Heart left ventricle (tissue), 16 donors: ENCODE measurements around the gene EEF2K. TPM values are rescaled to one million over a fixed set of nuclear protein-coding genes. Genes with fewer than 3 reads are reported as not detected.

Experiments
- ATAC-seq, 4 donors: fragments of 200-7000 bp; cut with Tn5 transposase; one replicate each; pipeline ENCODE4 v1.9.1; 2020 to 2022; ENCODE audit warnings: moderate library complexity in 4 of 4, mild to moderate bottlenecking in 3 of 4, moderate number of reproducible peaks in 1 of 4
- DNase-seq, 5 donors: peaks; one replicate each; pipeline ENCODE4 v3.0.0-alpha.2; 2020
- H3K27ac ChIP-seq, 12 donors: fragments of 200-600 bp; sonication (generic) in 4 of 12; one replicate each; pipeline versions ENCODE4 v1.5.0 to v1.8.0; 2016 to 2022; ENCODE audit warnings: mild to moderate bottlenecking in 2 of 12
- H3K27me3 ChIP-seq, 9 donors: fragments of 200-600 bp; sonication (generic) in 2 of 9; one replicate each; pipeline versions ENCODE4 v1.5.1 to v1.8.0; 2016 to 2022; ENCODE audit warnings: mild to moderate bottlenecking in 3 of 9
- H3K36me3 ChIP-seq, 9 donors: fragments of 200-600 bp; sonication (generic) in 2 of 9; one replicate each; pipeline versions ENCODE4 v1.5.0 to v1.8.0; 2018 to 2022; ENCODE audit warnings: mild to moderate bottlenecking in 2 of 9
- H3K4me1 ChIP-seq, 12 donors: fragments of 200-600 bp; sonication (generic) in 4 of 12; one replicate each; pipeline versions ENCODE4 v1.5.0 to v1.8.0; 2016 to 2022; ENCODE audit warnings: mild to moderate bottlenecking in 3 of 12
- H3K4me3 ChIP-seq, 12 donors: fragments of 200-600 bp; sonication (generic) in 4 of 12; one replicate each; pipeline versions ENCODE4 v1.5.0 to v1.8.0; 2017 to 2022; ENCODE audit warnings: mild to moderate bottlenecking in 9 of 12, moderate library complexity in 4 of 12
- H3K9me3 ChIP-seq, 12 donors: fragments of 200-600 bp; sonication (generic) in 4 of 12; one replicate each; pipeline versions ENCODE4 v1.5.0 to v1.8.0; 2016 to 2022; ENCODE audit warnings: mild to moderate bottlenecking in 1 of 12
- POLR2A ChIP-seq, 2 donors: fragments of 450-650 bp; IDR thresholded peaks; one replicate each; pipeline ENCODE4 v1.6.1; 2017; ENCODE audit warnings: antibody characterized with exemption in 2 of 2, mild to moderate bottlenecking in 2 of 2, moderate library complexity in 2 of 2
- WGBS, 4 donors: extraction: QIAGEN DNeasy Blood & Tissue Kit in 2 of 4; methylation state at CpG; one replicate each; pipeline versions ENCODE4 v1.1.5 to v1.1.7; 2013 to 2018; 5-methylcytosine and 5-hydroxymethylcytosine counted together
- intact Hi-C, 10 donors: fragments of 100-400 bp; cut with DNase I; formaldehyde crosslinking; loops; one replicate each; pipeline versions ENCODE4 v1.11.1 to v1.14.2; 2022
- long read RNA-seq, 3 donors: library from polyadenylated mRNA; unstranded; transcript quantifications; one replicate each; pipeline ENCODE4 v2.0.0, GENCODE V29; 2020 to 2021
- polyA plus RNA-seq, 2 donors: library from polyadenylated mRNA; stranded (reverse); fragments of 200-250 nt; gene quantifications; one replicate each; pipeline ENCODE4 v1.2.3, GENCODE V29; 2013
- total RNA-seq, 9 donors: library from RNA; depleted of rRNA in 2 of 9; stranded (reverse); fragments of >200 nt in 2 of 9; fragmentation: NEBNext Ultra II Directional in 3 of 9; extraction: Animal tissue kit (Norgen Biotek cat#: 25700) in 3 of 9; gene quantifications; one replicate each; pipeline versions ENCODE4 v1.1.0 to v1.2.4, GENCODE V29; 2016 to 2023
- TF ChIP-seq, protein P1 (sequence below), 12 donors: fragments of 200-600 bp; sonication (generic) in 4 of 12; IDR thresholded peaks; one replicate each; pipeline versions ENCODE4 v1.5.0 to v1.8.0; 2018 to 2022; ENCODE audit warnings: antibody characterized with exemption in 12 of 12, mild to moderate bottlenecking in 5 of 12
- donor health status: ischemic (EF 13 %, LVEDD 7.1; RV severe dilation, severe dysfunction).
- donor health status: healthy with polysubstance abuse.
- donor health status: DM: no; HTN: yes; CAD: no.
- donor health status: DM: no; HTN: no; CAD: no.
- donor health status: ischemic (EF 25% LVEDD 6.9; RV normal size, moderate dysfunction).
- donor health status: ischemic (EF 25% LVEDD 5.7; RV mildly dilated, moderate dysfunction).
- donor health status: healthy.
- donor health status: DM: yes; HTN: yes; CAD: no.
- donor health status: ischemic (EF 35%, LVEDD 5.7; RV mildly dilated, moderate dysfunction).
- donor health status: nonischemic (EF 11% LVEDD 7.7; RV severe dilation, severe dysfunction).
- donor health status: DM: yes; HTN: yes; CAD: no.
- donor health status: PGD.
- donor health status: ischemic (EF 29% LVEDD 5.4; RV normal size, mild dysfunction).
- donor health status: nonischemic (EF 23%, LVEDD 6.1; RV moderate dilation, normal function).

The EEF2K gene
- 10 to 100 TPM; 16.4 to 33.6 (median 24.6) TPM for total RNA-seq
- 1 to 10 TPM; 8.3 to 9.6 TPM for polyA plus RNA-seq
- long read RNA-seq, donor 1, full-length matches to known transcripts: 8 of 39 reads
- long read RNA-seq, donor 1, partial matches to known transcripts: 17 of 39 reads
- long read RNA-seq, donor 1, other reads (novel, unspliced or antisense): 14 of 39 reads
- long read RNA-seq, donor 2, full-length matches to known transcripts: 6 of 35 reads
- long read RNA-seq, donor 2, partial matches to known transcripts: 9 of 35 reads
- long read RNA-seq, donor 2, other reads (novel, unspliced or antisense): 20 of 35 reads
- long read RNA-seq, donor 3, full-length matches to known transcripts: 6 of 31 reads
- long read RNA-seq, donor 3, partial matches to known transcripts: 16 of 31 reads
- long read RNA-seq, donor 3, other reads (novel, unspliced or antisense): 9 of 31 reads

- Histone ChIP-seq H3K27ac (peak within 1 kb of the TSS; percentile 89 to 97 (median 92)), H3K9me3 (peaks cover 0 to 12% (median 0%) of the 10 kb centered on the region in 12 donors), H3K27me3 (no peaks in the 10 kb centered on the region), H3K4me3 (peak within 1 kb of the TSS; percentile 77 to 98 (median 88)), H3K36me3 (no peaks in the 10 kb centered on the region), H3K4me1 (peaks cover 0 to 44% (median 17%) of the 10 kb centered on the region in 12 donors)
- intact Hi-C loops: loop anchor here in 7 of 10 donors (1.0 to 5.0 kb wide), 6 partner anchors 10 to 91 kb away; partner anchors contain the start of gene POLR3E (in 6 of the 7)
- TF ChIP-seq, protein P1, sequence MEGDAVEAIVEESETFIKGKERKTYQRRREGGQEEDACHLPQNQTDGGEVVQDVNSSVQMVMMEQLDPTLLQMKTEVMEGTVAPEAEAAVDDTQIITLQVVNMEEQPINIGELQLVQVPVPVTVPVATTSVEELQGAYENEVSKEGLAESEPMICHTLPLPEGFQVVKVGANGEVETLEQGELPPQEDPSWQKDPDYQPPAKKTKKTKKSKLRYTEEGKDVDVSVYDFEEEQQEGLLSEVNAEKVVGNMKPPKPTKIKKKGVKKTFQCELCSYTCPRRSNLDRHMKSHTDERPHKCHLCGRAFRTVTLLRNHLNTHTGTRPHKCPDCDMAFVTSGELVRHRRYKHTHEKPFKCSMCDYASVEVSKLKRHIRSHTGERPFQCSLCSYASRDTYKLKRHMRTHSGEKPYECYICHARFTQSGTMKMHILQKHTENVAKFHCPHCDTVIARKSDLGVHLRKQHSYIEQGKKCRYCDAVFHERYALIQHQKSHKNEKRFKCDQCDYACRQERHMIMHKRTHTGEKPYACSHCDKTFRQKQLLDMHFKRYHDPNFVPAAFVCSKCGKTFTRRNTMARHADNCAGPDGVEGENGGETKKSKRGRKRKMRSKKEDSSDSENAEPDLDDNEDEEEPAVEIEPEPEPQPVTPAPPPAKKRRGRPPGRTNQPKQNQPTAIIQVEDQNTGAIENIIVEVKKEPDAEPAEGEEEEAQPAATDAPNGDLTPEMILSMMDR (IDR thresholded peaks at IDR 0.05): peak; percentile 71 to 95 (median 85)
- peak in 1 of 2 donors; percentile 53 for TF ChIP-seq POLR2A (IDR thresholded peaks at IDR 0.05)
- ATAC-seq (peak; percentile 87 to 94 (median 92)), DNase-seq (peak; percentile 89 to 95 (median 93))
- 0 to 1% (median 1%) methylated on average over 36 to 74 of the region's 74 CpGs for WGBS, 4 donors
Observed at GRCh38 chr16:22206013-22206841, at the start of gene EEF2K. Gene EEF2K, plus strand, starts transcription at chr16:22206278. Its CDS starts 19,452 bp downstream, at chr16:22225730.

GRCh38 chr16:22161401-22161800 is 44.7 kb upstream of the EEF2K start:
- peaks cover 0 to 7% (median 0%) of the 10 kb centered on the region in 12 donors for H3K4me1 ChIP-seq
- no peaks in the 10 kb centered on the region for H3K36me3 ChIP-seq
- peaks cover 5 to 32% (median 15%) of the 10 kb centered on the region in 9 donors for H3K27me3 ChIP-seq
- no peak for TF ChIP-seq POLR2A (IDR thresholded peaks at IDR 0.05)
- TF ChIP-seq, protein P1 (IDR thresholded peaks at IDR 0.05): no peak
- DNase-seq (no peak), ATAC-seq (no peak)
- intact Hi-C loops: no loop called here
- H3K4me3 ChIP-seq: no peak overlapping the region
- H3K9me3 ChIP-seq: no peaks in the 10 kb centered on the region
- H3K27ac ChIP-seq: no peak overlapping the region

DNA sequence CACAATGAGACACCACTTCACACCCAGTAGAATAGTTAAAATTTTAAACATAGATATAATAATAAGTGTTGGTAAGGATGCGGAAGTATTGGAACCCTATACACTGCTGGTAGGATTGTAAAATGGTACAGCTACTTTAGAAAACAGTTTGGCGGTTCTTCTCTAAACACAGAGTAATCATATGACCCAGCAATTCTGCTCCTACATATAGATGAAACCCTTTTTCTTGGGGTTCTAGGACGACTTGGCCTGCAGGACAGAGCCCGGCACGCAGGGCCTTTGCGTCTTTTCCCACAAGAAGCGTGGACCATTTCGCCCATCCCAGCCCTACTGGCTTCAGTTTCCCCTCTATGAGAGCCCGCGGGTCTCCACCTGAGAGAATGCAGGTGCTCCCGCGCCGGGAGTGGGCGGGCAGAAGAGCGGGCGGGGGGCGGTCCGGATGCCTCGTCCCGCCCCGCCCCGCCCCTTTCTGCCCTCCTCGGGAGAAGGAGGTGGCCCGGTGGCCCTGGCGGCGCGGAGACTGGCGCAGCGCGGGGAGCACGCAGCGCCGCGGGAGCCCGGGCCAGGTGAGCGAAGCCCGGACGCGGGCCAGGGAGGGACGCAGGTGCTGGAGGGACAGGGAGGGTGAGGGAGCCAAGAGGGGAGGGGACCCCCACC is 44.0 kb upstream of the EEF2K start, which contains the start of gene SDR42E2:
SDR42E2 (plus strand) TSS at position 508 of the 657 bp plus-strand sequence. CDS start 3,077 bp downstream, outside the sequence.
- peaks cover 0 to 7% (median 0%) of the 10 kb centered on the region in 12 donors for H3K4me1 ChIP-seq
- H3K9me3 ChIP-seq: peaks cover 0 to 5% (median 0%) of the 10 kb centered on the region in 12 donors
- WGBS, 4 donors: 6 to 16% (median 7%) methylated on average over 22 to 40 of the region's 40 CpGs
- no peak for TF ChIP-seq POLR2A (IDR thresholded peaks at IDR 0.05)
- TF ChIP-seq, protein P1 (IDR thresholded peaks at IDR 0.05): no peak
- intact Hi-C loops: no loop called here
- peaks cover 5 to 32% (median 15%) of the 10 kb centered on the region in 9 donors for H3K27me3 ChIP-seq
- no peak for ATAC-seq
- no peak within 1 kb of the TSS for H3K27ac ChIP-seq
- H3K36me3 ChIP-seq: no peaks in the 10 kb centered on the region
- DNase-seq: no peak
- peak within 1 kb of the TSS in 4 of 12 donors; percentile 1 to 21 (median 16) for H3K4me3 ChIP-seq
